H9 (cell line): Measurements from ENCODE around the gene EPHA10. TPM values are rescaled to one million over a fixed set of nuclear protein-coding genes. Genes with fewer than 3 reads are reported as not detected.

ENCODE experiments used
- DNase-seq: peaks from one replicate; pipeline ENCODE4 v3.0.0-alpha.2; 2017
- H2AFZ ChIP-seq: one replicate; pipeline ENCODE4 v1.6.1; 2013; ENCODE audit warnings: mild to moderate bottlenecking, low read length, control low read depth, moderate library complexity
- H2AK5ac ChIP-seq: 2 replicates; pipeline ENCODE4 v1.6.1; 2013; ENCODE audit warnings: low read length, control low read depth, mixed read lengths; ENCODE audit not compliant: insufficient read length
- H2BK120ac ChIP-seq: one replicate; pipeline ENCODE4 v1.6.1; 2013; ENCODE audit warnings: low read depth, mild to moderate bottlenecking, low read length, control low read depth, inconsistent platforms; ENCODE audit not compliant: poor library complexity, severe bottlenecking
- H2BK12ac ChIP-seq: 2 replicates; pipeline ENCODE4 v1.6.1; 2013; ENCODE audit warnings: low read length, control low read depth, mixed read lengths, low read depth; ENCODE audit not compliant: insufficient read length
- H2BK15ac ChIP-seq: 2 replicates; pipeline ENCODE4 v1.6.1; 2013; ENCODE audit warnings: low read depth, low read length, control low read depth
- H2BK20ac ChIP-seq: one replicate; pipeline ENCODE4 v1.6.1; 2013; ENCODE audit warnings: low read depth, mild to moderate bottlenecking, low read length, control low read depth, inconsistent platforms; ENCODE audit not compliant: poor library complexity, severe bottlenecking
- H2BK5ac ChIP-seq: 2 replicates; pipeline ENCODE4 v1.6.1; 2013; ENCODE audit warnings: low read length, control low read depth, mixed read lengths; ENCODE audit not compliant: insufficient read length
- H3K14ac ChIP-seq: 2 replicates; pipeline ENCODE4 v1.6.1; 2013; ENCODE audit warnings: low read length, control low read depth; ENCODE audit not compliant: insufficient read depth
- H3K18ac ChIP-seq: 2 replicates; pipeline ENCODE4 v1.6.1; 2013; ENCODE audit warnings: low read depth, mild to moderate bottlenecking, mixed read lengths, low read length, control low read depth; ENCODE audit not compliant: insufficient read length
- H3K23ac ChIP-seq: 2 replicates; pipeline ENCODE4 v1.6.1; 2013; ENCODE audit warnings: low read length, control low read depth, mixed read lengths, low read depth; ENCODE audit not compliant: insufficient read length
- H3K23me2 ChIP-seq: 2 replicates; pipeline ENCODE4 v1.6.1; 2013; ENCODE audit warnings: low read depth, mild to moderate bottlenecking, mixed read lengths, low read length, control low read depth; ENCODE audit not compliant: insufficient read length, poor library complexity, severe bottlenecking
- H3K27ac ChIP-seq: 2 replicates; pipeline ENCODE4 v1.5.1; 2013; ENCODE audit warnings: low read length, control low read depth, mixed read lengths, low read depth; ENCODE audit not compliant: insufficient read length
- H3K27me3 ChIP-seq: 2 replicates; pipeline ENCODE4 v1.6.1; 2013; ENCODE audit warnings: low read length, control low read depth, inconsistent platforms; ENCODE audit not compliant: insufficient read depth
- H3K4ac ChIP-seq: 2 replicates; pipeline ENCODE4 v1.6.1; 2013; ENCODE audit warnings: low read depth, mild to moderate bottlenecking, control low read depth, inconsistent platforms, low read length, moderate library complexity
- H3K4me1 ChIP-seq: 2 replicates; pipeline ENCODE4 v1.6.1; 2013; ENCODE audit warnings: low read length, control low read depth, inconsistent platforms; ENCODE audit not compliant: insufficient read depth
- H3K4me2 ChIP-seq: 2 replicates; pipeline ENCODE4 v1.6.1; 2013; ENCODE audit warnings: low read length, control low read depth, mixed read lengths; ENCODE audit not compliant: insufficient read length, insufficient read depth
- H3K56ac ChIP-seq: 2 replicates; pipeline ENCODE4 v1.6.1; 2013; ENCODE audit warnings: low read depth, mild to moderate bottlenecking, mixed read lengths, low read length, control low read depth; ENCODE audit not compliant: insufficient read length
- H3K79me1 ChIP-seq: 2 replicates; pipeline ENCODE4 v1.6.1; 2013; ENCODE audit warnings: low read depth, mild to moderate bottlenecking, moderate library complexity, low read length, control low read depth, inconsistent platforms; ENCODE audit not compliant: insufficient read depth, poor library complexity, severe bottlenecking
- H3K79me2 ChIP-seq: 2 replicates; pipeline ENCODE4 v1.6.1; 2013; ENCODE audit warnings: low read length, control low read depth, inconsistent platforms; ENCODE audit not compliant: insufficient read depth
- H3K9ac ChIP-seq: 2 replicates; pipeline ENCODE4 v1.6.1; 2013; ENCODE audit warnings: low read length, control low read depth, mixed read lengths; ENCODE audit not compliant: insufficient read length; ENCODE audit errors: extremely low read depth
- H3K9me3 ChIP-seq: one replicate; pipeline ENCODE4 v1.6.1; 2013; ENCODE audit warnings: low read depth, low read length, inconsistent platforms; ENCODE audit not compliant: control insufficient read depth
- H3T11ph ChIP-seq: one replicate; pipeline ENCODE4 v1.6.1; 2013; ENCODE audit warnings: mild to moderate bottlenecking, low read length, control low read depth, inconsistent platforms
- H4K20me1 ChIP-seq: one replicate; pipeline ENCODE4 v1.6.1; 2013; ENCODE audit not compliant: control insufficient read depth, insufficient read length, insufficient read depth
- H4K5ac ChIP-seq: 2 replicates; pipeline ENCODE4 v1.6.1; 2013; ENCODE audit warnings: low read depth, mild to moderate bottlenecking, mixed read lengths, low read length, control low read depth; ENCODE audit not compliant: insufficient read length
- H4K8ac ChIP-seq: replicated peaks from 2 replicates; pipeline ENCODE4 v1.6.1; 2013; ENCODE audit warnings: low read length, control low read depth, mixed read lengths, low read depth; ENCODE audit not compliant: insufficient read length
- H4K91ac ChIP-seq: 2 replicates; pipeline ENCODE4 v1.6.1; 2013; ENCODE audit warnings: low read depth, mild to moderate bottlenecking, moderate library complexity, mixed read lengths, low read length, control low read depth; ENCODE audit not compliant: insufficient read length
- H3K27ac Mint-ChIP-seq, 3 experiments: 2 replicates in 2 of 3; 3 replicates in 1 of 3; pipeline ENCODE4 v1.8.0; 2020 to 2021; ENCODE audit warnings: mixed read lengths in 3 of 3, mild to moderate bottlenecking in 1 of 3, moderate library complexity in 1 of 3
- H3K27me3 Mint-ChIP-seq: 2 replicates; pipeline ENCODE4 v1.8.0; 2021; ENCODE audit warnings: low read depth, mild to moderate bottlenecking, moderate library complexity, mixed read lengths
- H3K36me3 Mint-ChIP-seq, 3 experiments: 2 replicates in 2 of 3; 3 replicates in 1 of 3; pipeline ENCODE4 v1.8.0; 2020 to 2021; ENCODE audit warnings: low read depth in 3 of 3, mixed read lengths in 3 of 3; ENCODE audit not compliant: insufficient read depth in 1 of 3
- H3K4me1 Mint-ChIP-seq, 2 experiments: 2 replicates each; pipeline ENCODE4 v1.8.0; 2020; ENCODE audit warnings: mixed read lengths in 2 of 2
- H3K4me3 Mint-ChIP-seq, 2 experiments: 2 replicates in 1 of 2; 3 replicates in 1 of 2; pipeline ENCODE4 v1.8.0; 2020 to 2021; ENCODE audit warnings: mild to moderate bottlenecking in 2 of 2, mixed read lengths in 2 of 2, moderate library complexity in 1 of 2
- H3K9me3 Mint-ChIP-seq, 2 experiments: 2 replicates in 1 of 2; 3 replicates in 1 of 2; pipeline ENCODE4 v1.8.0; 2020; ENCODE audit warnings: mild to moderate bottlenecking in 2 of 2, mixed read lengths in 2 of 2, moderate library complexity in 1 of 2
- whole genome bisulfite sequencing: extraction: QIAGEN DNeasy Blood & Tissue Kit; methylation state at CpG from one replicate; pipeline ENCODE4 v1.1.7; 2013; ENCODE audit warnings: missing lambda C conversion rate, low lambda C conversion rate, mixed read lengths; ENCODE audit not compliant: insufficient read length; ENCODE audit errors: extremely low coverage; 5-methylcytosine and 5-hydroxymethylcytosine counted together
- total RNA-seq: library from RNA; stranded (reverse); gene quantifications from 2 replicates; pipeline ENCODE4 v1.2.1, GENCODE V29; 2021
- TF ChIP-seq, protein P1 (sequence below): fragments of 200-600 bp; sonication (generic); conservative IDR thresholded peaks from 3 replicates; pipeline ENCODE4 v1.8.0; 2021; ENCODE audit warnings: antibody characterized with exemption, mild to moderate bottlenecking

EPHA10 gene
- total RNA-seq, 1 experiment from 2014 or later: 0.96 TPM

GRCh38 chr1:37731312-37732019, 33.5 kb downstream of the EPHA10 start:
- no peak overlapping the region for H2BK15ac ChIP-seq
- no peaks in the 10 kb centered on the region for H3K9me3 Mint-ChIP-seq
- no peaks in the 10 kb centered on the region for H3K79me1 ChIP-seq
- H2AK5ac ChIP-seq: no peak overlapping the region
- H3K4me1 ChIP-seq: no peaks in the 10 kb centered on the region
- no peak overlapping the region for H3K23ac ChIP-seq
- no peak overlapping the region for H3K4me3 Mint-ChIP-seq
- no CpG with 5 or more reads among the region's 15 CpGs for WGBS
- no peak overlapping the region for H2BK5ac ChIP-seq
- H3K18ac ChIP-seq: no peak overlapping the region
- no peak overlapping the region for H4K91ac ChIP-seq
- no peak overlapping the region for H2BK20ac ChIP-seq
- H3K27me3 Mint-ChIP-seq: peaks cover 50% of the 10 kb centered on the region
- H3K27ac ChIP-seq: no peak overlapping the region
- H3K56ac ChIP-seq: no peak overlapping the region
- no peak for DNase-seq
- H3K9ac ChIP-seq: no peak overlapping the region
- H3K27ac Mint-ChIP-seq: no peak overlapping the region
- no peaks in the 10 kb centered on the region for H3K79me2 ChIP-seq
- peaks cover 6 to 9% of the 10 kb centered on the region in 2 experiments; a peak in 2 of 4 replicates for H3K4me1 Mint-ChIP-seq
- no peak overlapping the region for H2BK120ac ChIP-seq
- no peaks in the 10 kb centered on the region for H3K27me3 ChIP-seq
- TF ChIP-seq, protein P1, sequence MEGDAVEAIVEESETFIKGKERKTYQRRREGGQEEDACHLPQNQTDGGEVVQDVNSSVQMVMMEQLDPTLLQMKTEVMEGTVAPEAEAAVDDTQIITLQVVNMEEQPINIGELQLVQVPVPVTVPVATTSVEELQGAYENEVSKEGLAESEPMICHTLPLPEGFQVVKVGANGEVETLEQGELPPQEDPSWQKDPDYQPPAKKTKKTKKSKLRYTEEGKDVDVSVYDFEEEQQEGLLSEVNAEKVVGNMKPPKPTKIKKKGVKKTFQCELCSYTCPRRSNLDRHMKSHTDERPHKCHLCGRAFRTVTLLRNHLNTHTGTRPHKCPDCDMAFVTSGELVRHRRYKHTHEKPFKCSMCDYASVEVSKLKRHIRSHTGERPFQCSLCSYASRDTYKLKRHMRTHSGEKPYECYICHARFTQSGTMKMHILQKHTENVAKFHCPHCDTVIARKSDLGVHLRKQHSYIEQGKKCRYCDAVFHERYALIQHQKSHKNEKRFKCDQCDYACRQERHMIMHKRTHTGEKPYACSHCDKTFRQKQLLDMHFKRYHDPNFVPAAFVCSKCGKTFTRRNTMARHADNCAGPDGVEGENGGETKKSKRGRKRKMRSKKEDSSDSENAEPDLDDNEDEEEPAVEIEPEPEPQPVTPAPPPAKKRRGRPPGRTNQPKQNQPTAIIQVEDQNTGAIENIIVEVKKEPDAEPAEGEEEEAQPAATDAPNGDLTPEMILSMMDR: no peak
- H3K14ac ChIP-seq: no peak overlapping the region
- H3K4ac ChIP-seq: no peak overlapping the region
- H3K23me2 ChIP-seq: peaks cover 4% of the 10 kb centered on the region
- H2BK12ac ChIP-seq: no peak overlapping the region
- no peaks in the 10 kb centered on the region for H3K9me3 ChIP-seq
- H4K5ac ChIP-seq: no peak overlapping the region
- H3K4me2 ChIP-seq: no peak overlapping the region
- no peak overlapping the region for H4K8ac ChIP-seq
- H3T11ph ChIP-seq: no peak overlapping the region
- H3K36me3 Mint-ChIP-seq: no peaks in the 10 kb centered on the region; a peak in 1 of 7 replicates
- H2AFZ ChIP-seq: no peak overlapping the region
- H4K20me1 ChIP-seq: no peaks in the 10 kb centered on the region
